Midbrain (tissue), 1 donor: ENCODE data around the gene ZCCHC14.

ENCODE experiments used
- DNase-seq: peaks from one replicate; lab custom pipeline; 2025; lab: John Stamatoyannopoulos, UW

Gene ZCCHC14

GRCh38 chr16:87361916-87362619, 130.8 kb downstream of the ZCCHC14 start:
- DNase-seq, result no peak

GRCh38 chr16:87360862-87361610, 131.8 kb downstream of the ZCCHC14 start:
- DNase-seq, result no peak

- no peak for DNase-seq
Observed at GRCh38 chr16:87359121-87359520, 133.7 kb downstream of the ZCCHC14 start.

- no peak for DNase-seq
Observed at GRCh38 chr16:87358696-87359095, 134.1 kb downstream of the ZCCHC14 start.

GRCh38 chr16:87358250-87358649, 134.6 kb downstream of the ZCCHC14 start:
- DNase-seq, result no peak

GRCh38 chr16:87356491-87356853, 136.4 kb downstream of the ZCCHC14 start:
- no peak for DNase-seq
